HCT116 (cell line): Measurements from ENCODE around the gene ZNF625. TPM values are rescaled to one million over a fixed set of nuclear protein-coding genes. Genes with fewer than 3 reads are reported as not detected.
A peak's percentile ranks its signal among the peaks of the same experiment; 100 is the strongest.

Experiments
- ATAC-seq: fragments of 200-7000 bp; cut with Tn5 transposase; 2 replicates; pipeline ENCODE4 v1.9.1; 2020; ENCODE audit warnings: mild to moderate bottlenecking, moderate library complexity
- BruUV-seq: library from RNA; stranded (reverse); fragments of 400-500 nt; replicated peaks from 2 replicates; lab custom pipeline; 2021; lab: Mats Ljungman, UMichigan
- CTCF ChIA-PET: fragments of 300-600 bp; sonication (Branson Sonifier 250); formaldehyde crosslinking; loops from one replicate; lab custom pipeline; 2021; ENCODE audit warnings: antibody characterized with exemption; lab: Charles Lee
- POLR2A ChIA-PET: fragments of 300-600, 350-600 bp; sonication (Branson Sonifier 250); formaldehyde crosslinking; loops from one replicate; lab custom pipeline; 2021; ENCODE audit warnings: antibody characterized with exemption; lab: Charles Lee
- RAD21 ChIA-PET, 2 experiments: fragments of 300-600 bp; sonication (Branson Sonifier 250); formaldehyde crosslinking; loops; one replicate each; lab custom pipeline; 2023; ENCODE audit warnings: low total read pairs in 2 of 2; ENCODE audit not compliant: uncharacterized antibody in 2 of 2, unreplicated experiment in 2 of 2, low non-redundant PET in 1 of 2; lab: Charles Lee
- DNase-seq: peaks from one replicate; pipeline ENCODE4 v3.0.0-alpha.2; 2010; ENCODE audit warnings: low read depth, low spot score
- H2AFZ ChIP-seq: fragments of 200-600 bp; shearing (Covaris generic), sonication (generic); 2 replicates; pipeline ENCODE4 v1.6.1; 2017; ENCODE audit warnings: low read depth, mixed run types, mixed read lengths, antibody characterized with exemption, low read length; ENCODE audit not compliant: poor library complexity, severe bottlenecking
- H3K27ac ChIP-seq: 2 replicates; pipeline ENCODE4 v1.5.1; 2012; ENCODE audit warnings: low read depth, low read length
- H3K27me3 ChIP-seq: fragments of 200-600 bp; sonication (generic); 2 replicates; pipeline ENCODE4 v1.6.1; 2016; ENCODE audit warnings: mixed run types, low read length, mixed read lengths; ENCODE audit not compliant: insufficient read depth
- H3K36me3 ChIP-seq, 2 experiments: fragments of 200-500 bp in 1 of 2; fragments of 200-600 bp in 1 of 2; sonication (Bioruptor generic) in 1 of 2; sonication (generic) in 1 of 2; 2 replicates each; pipeline versions ENCODE4 v1.5.1 to v1.6.1; 2014 to 2016; ENCODE audit warnings: low read length in 2 of 2, inconsistent platforms in 1 of 2, mixed read lengths in 1 of 2, mixed run types in 1 of 2; ENCODE audit not compliant: insufficient read depth in 2 of 2, control insufficient read depth in 1 of 2
- H3K4me1 ChIP-seq, 2 experiments: fragments of 200-600 bp in 1 of 2; sonication (generic) in 1 of 2; 2 replicates each; pipeline versions ENCODE4 v1.5.1 to v1.6.1; 2012 to 2017; ENCODE audit warnings: low read length in 2 of 2, inconsistent platforms in 1 of 2, mild to moderate bottlenecking in 1 of 2, mixed read lengths in 1 of 2, mixed run types in 1 of 2, moderate library complexity in 1 of 2; ENCODE audit not compliant: insufficient read depth in 2 of 2, control insufficient read depth in 1 of 2
- H3K4me2 ChIP-seq: fragments of 200-600 bp; sonication (generic); 2 replicates; pipeline ENCODE4 v1.6.1; 2017; ENCODE audit warnings: mixed run types, low read length, mixed read lengths
- H3K4me3 ChIP-seq, 2 experiments: fragments of 200-600 bp in 1 of 2; sonication (generic) in 1 of 2; replicated peaks in 1 of 2; 2 replicates each; pipeline ENCODE4 v1.5.1; 2011 to 2016; ENCODE audit warnings: low read length in 2 of 2, control low read depth in 1 of 2, low read depth in 1 of 2, mild to moderate bottlenecking in 1 of 2, mixed read lengths in 1 of 2, mixed run types in 1 of 2
- H3K79me2 ChIP-seq: fragments of 200-600 bp; sonication (generic); 2 replicates; pipeline ENCODE4 v1.6.1; 2017; ENCODE audit warnings: mild to moderate bottlenecking, mixed run types, low read length, moderate library complexity, mixed read lengths; ENCODE audit not compliant: insufficient read depth
- H3K9ac ChIP-seq: fragments of 200-600 bp; sonication (generic); 2 replicates; pipeline ENCODE4 v1.6.1; 2016; ENCODE audit warnings: low read length, mixed read lengths
- H3K9me2 ChIP-seq: fragments of 200-600 bp; sonication (generic), shearing (Covaris generic); 2 replicates; pipeline ENCODE4 v1.6.1; 2017; ENCODE audit warnings: mixed run types, mild to moderate bottlenecking, moderate library complexity; ENCODE audit not compliant: insufficient read depth
- H3K9me3 ChIP-seq, 2 experiments: fragments of 200-500 bp in 1 of 2; fragments of 200-600 bp in 1 of 2; sonication (Bioruptor generic) in 1 of 2; sonication (generic) in 1 of 2; 2 replicates each; pipeline ENCODE4 v1.6.1; 2014 to 2017; ENCODE audit warnings: low read length in 2 of 2, mixed read lengths in 2 of 2, inconsistent platforms in 1 of 2, low read depth in 1 of 2, mild to moderate bottlenecking in 1 of 2, mixed run types in 1 of 2, moderate library complexity in 1 of 2; ENCODE audit not compliant: control insufficient read depth in 1 of 2, insufficient read depth in 1 of 2
- H4K20me1 ChIP-seq: fragments of 200-600 bp; sonication (generic), shearing (Covaris generic); 2 replicates; pipeline ENCODE4 v1.6.1; 2017; ENCODE audit warnings: mixed run types, mild to moderate bottlenecking, moderate library complexity; ENCODE audit not compliant: insufficient read depth
- CEBPB ChIP-seq: IDR thresholded peaks from 2 replicates; pipeline ENCODE4 v1.6.1; 2012; ENCODE audit warnings: low read depth
- EZH2 ChIP-seq: fragments of 200-600 bp; sonication (generic); IDR thresholded peaks from 2 replicates; pipeline ENCODE4 v1.6.1; 2017; ENCODE audit warnings: antibody characterized with exemption, mixed run types
- EZH2phosphoT487 ChIP-seq: fragments of 200-600 bp; IDR thresholded peaks from 2 replicates; pipeline ENCODE4 v1.6.1; 2018; ENCODE audit warnings: antibody characterized with exemption, borderline replicate concordance
- FOSL1 ChIP-seq: IDR thresholded peaks from 2 replicates; pipeline ENCODE4 v1.6.1; 2012; ENCODE audit warnings: low read depth
- JUND ChIP-seq: IDR thresholded peaks from 2 replicates; pipeline ENCODE4 v1.6.1; 2012
- MAX ChIP-seq: IDR thresholded peaks from 2 replicates; pipeline ENCODE4 v1.6.1; 2012
- POLR2A ChIP-seq: IDR thresholded peaks from 2 replicates; pipeline ENCODE4 v1.7.0; 2011; ENCODE audit warnings: borderline replicate concordance; ENCODE audit not compliant: insufficient read depth, insufficient read length; ENCODE audit errors: extremely low read depth
- RAD21 ChIP-seq: IDR thresholded peaks from 2 replicates; pipeline ENCODE4 v1.6.1; 2012; ENCODE audit warnings: low read depth, mild to moderate bottlenecking
- REST ChIP-seq: IDR thresholded peaks from 2 replicates; pipeline ENCODE4 v1.6.1; 2012; ENCODE audit warnings: low read depth
- SP1 ChIP-seq: IDR thresholded peaks from 2 replicates; pipeline ENCODE4 v1.6.1; 2012; ENCODE audit warnings: low read depth
- SRF ChIP-seq: IDR thresholded peaks from 2 replicates; pipeline ENCODE4 v1.6.1; 2012; ENCODE audit warnings: low read depth
- TCF7L2 ChIP-seq: IDR thresholded peaks from 2 replicates; pipeline ENCODE4 v1.7.0; 2011; ENCODE audit warnings: borderline replicate concordance, inconsistent platforms; ENCODE audit not compliant: insufficient read depth, insufficient read length; ENCODE audit errors: extremely low read depth
- YY1 ChIP-seq: IDR thresholded peaks from 2 replicates; pipeline ENCODE4 v1.6.1; 2011; ENCODE audit warnings: low read length, low read depth, moderate library complexity, mild to moderate bottlenecking; ENCODE audit not compliant: insufficient replicate concordance; ENCODE audit errors: extremely low read depth
- ZFX ChIP-seq: fragments of 450-650 bp; IDR thresholded peaks from 2 replicates; pipeline ENCODE4 v1.6.1; 2017
- ZNF274 ChIP-seq: fragments of 200-500 bp; sonication (Bioruptor generic); IDR thresholded peaks from 2 replicates; pipeline ENCODE4 v1.6.1; 2014; ENCODE audit warnings: mild to moderate bottlenecking, low read depth, low read length, inconsistent platforms
- intact Hi-C: fragments of 100-400 bp; cut with micrococcal nuclease; formaldehyde crosslinking; loops from 2 replicates; pipeline ENCODE4 v1.10.0; 2022
- total RNA-seq: library from RNA; stranded (reverse); gene quantifications from one replicate; pipeline ENCODE4 v1.2.1, GENCODE V29; 2021; ENCODE audit not compliant: unreplicated experiment
- TF ChIP-seq, protein P1 (sequence below): IDR thresholded peaks from 2 replicates; pipeline ENCODE4 v1.6.1; 2012

ZNF625 gene
- total RNA-seq, 1 experiment from 2014 or later = not detected

DNA sequence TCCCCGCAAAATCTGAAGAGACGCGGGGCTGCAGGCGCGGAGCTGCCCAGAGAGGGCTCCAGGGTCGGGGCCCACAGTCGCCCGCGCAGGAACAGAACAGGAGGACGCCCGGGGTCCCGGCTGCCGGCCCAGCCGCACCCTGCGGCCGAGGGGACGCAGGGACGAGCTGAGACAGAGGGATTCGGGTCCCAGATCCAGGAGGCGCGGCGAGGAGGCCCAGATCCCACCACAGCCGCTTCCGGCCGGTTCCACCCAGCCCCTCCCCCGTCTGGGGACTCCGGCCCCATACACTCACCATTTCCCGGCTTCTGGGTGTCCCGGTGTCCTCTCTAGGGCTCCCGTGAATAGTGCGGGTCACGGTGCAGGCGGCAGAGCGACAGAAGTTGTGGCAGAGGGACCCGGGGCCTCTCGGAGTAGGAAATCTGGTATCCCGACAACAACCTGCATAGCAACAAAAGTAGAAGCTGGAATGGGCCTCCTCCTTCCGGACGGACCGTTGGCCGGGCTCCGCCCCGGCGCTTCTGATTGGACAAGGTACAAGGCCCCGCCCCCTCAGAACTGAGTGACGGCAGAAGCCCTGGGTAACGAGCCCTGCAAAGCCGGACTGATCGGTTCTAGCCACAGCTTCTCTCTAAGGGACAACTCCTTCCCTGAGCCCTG, 16.5 kb downstream of the ZNF625 start, which contains the start of gene ZNF20:
Gene ZNF20 (minus strand): TSS at position 466 of the 660 bp plus-strand sequence. CDS start 168 bp downstream, at position 298.
- Histone ChIP-seq H3K4me3 (peak within 1 kb of the TSS; percentile 44 to 50), H3K9me3 (peaks cover 6 to 7% of the 10 kb centered on the region in 2 experiments; a peak in 2 of 4 replicates), H3K4me2 (peak within 1 kb of the TSS; percentile 60), H3K36me3 (no peaks in the 10 kb centered on the region), H2AFZ (no peak within 1 kb of the TSS), H3K79me2 (no peaks in the 10 kb centered on the region), H3K9me2 (no peaks in the 10 kb centered on the region), H3K4me1 (no peaks in the 10 kb centered on the region), H4K20me1 (no peaks in the 10 kb centered on the region), H3K27ac (no peak within 1 kb of the TSS), H3K27me3 (no peaks in the 10 kb centered on the region), H3K9ac (peak within 1 kb of the TSS; percentile 45)
- POLR2A ChIA-PET = no interaction called here
- peak; percentile 32 for DNase-seq
- TSS peak; percentile 65 for BruUV-seq
- TF ChIP-seq JUND (no peak), SP1 (0 out of 2 replicates have a peak, but pooled peaks have one; percentile 12), YY1 (no peak)
- TF ChIP-seq, protein P1, sequence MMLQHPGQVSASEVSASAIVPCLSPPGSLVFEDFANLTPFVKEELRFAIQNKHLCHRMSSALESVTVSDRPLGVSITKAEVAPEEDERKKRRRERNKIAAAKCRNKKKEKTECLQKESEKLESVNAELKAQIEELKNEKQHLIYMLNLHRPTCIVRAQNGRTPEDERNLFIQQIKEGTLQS = no peak
- CTCF ChIA-PET = no interaction called here
- peak; percentile 86 for ATAC-seq
- RAD21 ChIA-PET = interaction anchor here in 1 of 2 experiments (0.8 to 1.4 kb wide), 2 partner anchors 216 to 342 kb away, joined by 3 to 4 read pairs; no protein-coding TSS in a partner anchor
- intact Hi-C loops = no loop called here

DNA sequence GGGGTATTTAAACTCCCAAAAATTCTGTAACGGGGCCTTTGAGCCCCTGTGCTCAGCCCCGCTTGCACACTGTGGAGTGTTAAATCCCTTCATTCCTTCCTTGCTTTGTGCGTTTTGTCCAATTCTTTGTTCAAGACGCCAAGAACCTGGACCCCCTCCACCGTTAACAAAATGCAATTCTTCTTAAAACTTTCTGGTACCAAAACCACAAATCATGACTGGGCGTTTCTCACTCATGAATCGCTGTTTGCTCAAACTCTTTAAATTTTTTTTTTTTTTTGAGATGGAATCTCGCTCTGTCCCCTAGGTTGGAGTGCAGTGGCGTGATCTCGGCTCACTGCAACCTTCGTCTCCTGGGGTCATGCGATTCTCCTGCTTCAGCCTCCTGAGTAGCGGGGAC, 17.3 kb downstream of the ZNF625 start:
- no peak overlapping the region for H3K27ac ChIP-seq
- intact Hi-C loops = no loop called here
- ATAC-seq (no peak), DNase-seq (no peak)
- H3K4me3 ChIP-seq = peak overlapping the region in 1 of 2 experiments; percentile 44; a peak in 1 of 4 replicates
- CTCF ChIA-PET = no interaction called here
- H2AFZ ChIP-seq = no peak overlapping the region
- no peaks in the 10 kb centered on the region for H3K27me3 ChIP-seq
- no peaks in the 10 kb centered on the region for H3K4me1 ChIP-seq
- H3K36me3 ChIP-seq = no peaks in the 10 kb centered on the region
- H3K9me3 ChIP-seq = peaks cover 6 to 7% of the 10 kb centered on the region in 2 experiments; a peak in 2 of 4 replicates
- H3K79me2 ChIP-seq = no peaks in the 10 kb centered on the region
- POLR2A ChIA-PET = no interaction called here
- no TSS peak for BruUV-seq
- H4K20me1 ChIP-seq = no peaks in the 10 kb centered on the region
- H3K9ac ChIP-seq = no peak overlapping the region
- RAD21 ChIA-PET = no interaction called here
- peak overlapping the region; percentile 60; the same call in 1 of the 2 replicates for H3K4me2 ChIP-seq
- no peaks in the 10 kb centered on the region for H3K9me2 ChIP-seq
- TF ChIP-seq MAX (no peak), POLR2A (no peak), ZFX (no peak), YY1 (no peak), JUND (no peak), CEBPB (no peak), SRF (no peak), SP1 (no peak), FOSL1 (no peak), RAD21 (no peak), ZNF274 (no peak), EZH2phosphoT487 (no peak), EZH2 (no peak), TCF7L2 (no peak), REST (no peak)
- TF ChIP-seq, protein P1 = no peak
